OCI-LY1 (cell line): ENCODE data around the gene TMEM171.

Experiments
- H2AFZ ChIP-seq: fragments of 200-600 bp; sonication (generic), shearing (Covaris generic); 2 replicates; pipeline ENCODE4 v1.6.0; 2014; ENCODE audit warnings: antibody characterized with exemption, mild to moderate bottlenecking, low read length
- H3F3A ChIP-seq: fragments of 200-600 bp; sonication (generic), shearing (Covaris generic); 2 replicates; pipeline ENCODE4 v1.6.0; 2014; ENCODE audit warnings: mild to moderate bottlenecking, antibody characterized with exemption, low read length, moderate library complexity; ENCODE audit not compliant: insufficient read depth
- H3K27ac ChIP-seq: fragments of 200-600 bp; sonication (generic); 2 replicates; pipeline ENCODE4 v1.5.1; 2014; ENCODE audit warnings: low read length, mixed run types, mild to moderate bottlenecking, low read depth; ENCODE audit not compliant: poor library complexity, severe bottlenecking
- H3K27me3 ChIP-seq: fragments of 200-600 bp; sonication (generic); 2 replicates; pipeline ENCODE4 v1.6.0; 2014; ENCODE audit warnings: antibody characterized with exemption, mild to moderate bottlenecking, low read length, moderate library complexity; ENCODE audit not compliant: insufficient read depth
- H3K36me3 ChIP-seq: fragments of 200-600 bp; sonication (generic); 2 replicates; pipeline ENCODE4 v1.6.1; 2014; ENCODE audit warnings: mild to moderate bottlenecking, antibody characterized with exemption, low read length, moderate library complexity, mixed read lengths; ENCODE audit not compliant: insufficient read depth
- H3K4me1 ChIP-seq: fragments of 200-600 bp; sonication (generic); 2 replicates; pipeline ENCODE4 v1.5.1; 2014; ENCODE audit warnings: mild to moderate bottlenecking, low read length, moderate library complexity; ENCODE audit not compliant: insufficient read depth, severe bottlenecking
- H3K4me2 ChIP-seq: fragments of 200-600 bp; sonication (generic), shearing (Covaris generic); 2 replicates; pipeline ENCODE4 v1.6.1; 2014; ENCODE audit warnings: low read length
- H3K4me3 ChIP-seq: fragments of 200-600 bp; sonication (generic); 2 replicates; pipeline ENCODE4 v1.5.1; 2014; ENCODE audit warnings: low read length, low read depth, mild to moderate bottlenecking, mixed read lengths; ENCODE audit not compliant: poor library complexity, severe bottlenecking
- H3K79me2 ChIP-seq: fragments of 200-600 bp; shearing (Covaris generic); 2 replicates; pipeline ENCODE4 v1.6.1; 2016; ENCODE audit warnings: mixed run types, low read length, mixed read lengths; ENCODE audit not compliant: insufficient read depth
- H3K9ac ChIP-seq: fragments of 200-600 bp; sonication (generic), shearing (Covaris generic); 2 replicates; pipeline ENCODE4 v1.6.1; 2014; ENCODE audit warnings: mild to moderate bottlenecking, low read length, mixed read lengths
- H3K9me2 ChIP-seq: fragments of 200-600 bp; sonication (generic), shearing (Covaris generic); 2 replicates; pipeline ENCODE4 v1.6.1; 2014; ENCODE audit warnings: low read depth, mild to moderate bottlenecking, low read length, mixed read lengths
- H3K9me3 ChIP-seq: fragments of 200-600 bp; shearing (Covaris generic); 2 replicates; pipeline ENCODE4 v1.6.1; 2014; ENCODE audit warnings: low read length, mixed read lengths
- H4K20me1 ChIP-seq: fragments of 200-600 bp; sonication (generic), shearing (Covaris generic); 2 replicates; pipeline ENCODE4 v1.6.0; 2016; ENCODE audit warnings: mild to moderate bottlenecking, low read length; ENCODE audit not compliant: insufficient read depth
- EZH2 ChIP-seq: fragments of 200-600 bp; sonication (generic), shearing (Covaris generic); IDR thresholded peaks from 2 replicates; pipeline ENCODE4 v1.8.0; 2017; ENCODE audit warnings: borderline replicate concordance, mixed run types, mild to moderate bottlenecking, antibody characterized with exemption, low read length, moderate library complexity, mixed read lengths
- TF ChIP-seq, protein P1 (sequence below): fragments of 200-600 bp; sonication (generic), shearing (Covaris generic); IDR thresholded peaks from 2 replicates; pipeline ENCODE4 v1.5.1; 2017; ENCODE audit warnings: mild to moderate bottlenecking, antibody characterized with exemption, low read length, moderate library complexity, mixed read lengths

Gene TMEM171

DNA sequence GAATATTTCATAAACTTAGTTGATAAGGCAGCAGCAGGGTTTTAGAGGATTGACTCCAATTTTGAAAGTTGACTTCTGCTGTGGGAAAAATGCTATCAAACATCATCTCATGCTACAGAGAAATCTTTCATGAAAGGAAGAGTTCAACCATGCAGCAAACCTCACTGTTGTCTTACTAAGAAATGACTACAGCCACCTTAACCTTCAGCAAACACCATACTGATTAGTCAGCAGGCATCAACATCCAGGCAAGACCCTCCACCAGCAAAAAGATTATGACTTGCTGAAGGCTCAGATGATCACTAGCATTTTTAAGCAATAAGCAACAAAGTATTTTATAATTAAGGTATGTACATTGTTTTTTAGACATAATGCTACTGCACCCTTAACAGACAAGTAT lies 60.2 kb downstream of the TMEM171 start:
- Histone ChIP-seq H3K79me2 (no peaks in the 10 kb centered on the region), H2AFZ (no peak overlapping the region), H3K27me3 (no peaks in the 10 kb centered on the region), H3F3A (no peaks in the 10 kb centered on the region), H3K27ac (no peak overlapping the region), H4K20me1 (no peaks in the 10 kb centered on the region), H3K4me1 (no peaks in the 10 kb centered on the region), H3K4me3 (no peak overlapping the region), H3K9me3 (no peaks in the 10 kb centered on the region), H3K9me2 (no peaks in the 10 kb centered on the region), H3K9ac (no peak overlapping the region), H3K4me2 (no peak overlapping the region), H3K36me3 (no peaks in the 10 kb centered on the region)
- TF ChIP-seq EZH2 = no peak
- TF ChIP-seq, protein P1, sequence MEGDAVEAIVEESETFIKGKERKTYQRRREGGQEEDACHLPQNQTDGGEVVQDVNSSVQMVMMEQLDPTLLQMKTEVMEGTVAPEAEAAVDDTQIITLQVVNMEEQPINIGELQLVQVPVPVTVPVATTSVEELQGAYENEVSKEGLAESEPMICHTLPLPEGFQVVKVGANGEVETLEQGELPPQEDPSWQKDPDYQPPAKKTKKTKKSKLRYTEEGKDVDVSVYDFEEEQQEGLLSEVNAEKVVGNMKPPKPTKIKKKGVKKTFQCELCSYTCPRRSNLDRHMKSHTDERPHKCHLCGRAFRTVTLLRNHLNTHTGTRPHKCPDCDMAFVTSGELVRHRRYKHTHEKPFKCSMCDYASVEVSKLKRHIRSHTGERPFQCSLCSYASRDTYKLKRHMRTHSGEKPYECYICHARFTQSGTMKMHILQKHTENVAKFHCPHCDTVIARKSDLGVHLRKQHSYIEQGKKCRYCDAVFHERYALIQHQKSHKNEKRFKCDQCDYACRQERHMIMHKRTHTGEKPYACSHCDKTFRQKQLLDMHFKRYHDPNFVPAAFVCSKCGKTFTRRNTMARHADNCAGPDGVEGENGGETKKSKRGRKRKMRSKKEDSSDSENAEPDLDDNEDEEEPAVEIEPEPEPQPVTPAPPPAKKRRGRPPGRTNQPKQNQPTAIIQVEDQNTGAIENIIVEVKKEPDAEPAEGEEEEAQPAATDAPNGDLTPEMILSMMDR = no peak
